Stimulated activated naive CD8-positive, alpha-beta T cell treated with anti-CD3 and anti-CD28 coated beads, Interleukin-15, amount 100 ng/mL, for 72 hours (primary cell): ENCODE data around the gene KCNJ15.
A peak's percentile ranks its signal among the peaks of the same experiment; 100 is the strongest.
"Not testable (repeated sequence)": the region's sequence is repeated elsewhere in the genome, so short reads cannot be mapped to it uniquely, and the experiment has no call there.

Source experiments
- ATAC-seq: fragments of 150-1000 bp; cut with Tn5 transposase; 2 replicates; pipeline ENCODE4 v1.10.0; 2021; ENCODE audit warnings: mild to moderate bottlenecking, moderate library complexity
- DNase-seq, 2 donors: peaks; one replicate each; pipeline ENCODE4 v3.0.0; 2021 to 2022
- H3K27ac Mint-ChIP-seq, 2 donors: one replicate each; pipeline ENCODE4 v1.8.0; 2022; ENCODE audit warnings: mild to moderate bottlenecking in 2 of 2, mixed read lengths in 2 of 2, moderate library complexity in 2 of 2
- H3K27me3 Mint-ChIP-seq: one replicate; pipeline ENCODE4 v1.8.0; 2022; ENCODE audit warnings: mixed read lengths
- H3K4me1 Mint-ChIP-seq: one replicate; pipeline ENCODE4 v1.8.0; 2022; ENCODE audit warnings: mild to moderate bottlenecking, mixed read lengths
- H3K4me3 Mint-ChIP-seq, 2 donors: one replicate each; pipeline ENCODE4 v1.8.0; 2022; ENCODE audit warnings: mild to moderate bottlenecking in 2 of 2, mixed read lengths in 2 of 2, moderate library complexity in 1 of 2
- H3K9me3 Mint-ChIP-seq, 2 donors: one replicate each; pipeline ENCODE4 v1.8.0; 2022; ENCODE audit warnings: mixed read lengths in 2 of 2

Gene KCNJ15

GRCh38 chr21:38239672-38240071 is 17.1 kb upstream of the KCNJ15 start:
- DNase-seq, result no peak
- no peak for ATAC-seq
- H3K27ac Mint-ChIP-seq, result no peak overlapping the region
- H3K4me1 Mint-ChIP-seq, result peaks cover 32% of the 10 kb centered on the region
- no peak overlapping the region for H3K4me3 Mint-ChIP-seq
- H3K9me3 Mint-ChIP-seq, result no peaks in the 10 kb centered on the region
- H3K27me3 Mint-ChIP-seq, result peaks cover 23% of the 10 kb centered on the region

DNA sequence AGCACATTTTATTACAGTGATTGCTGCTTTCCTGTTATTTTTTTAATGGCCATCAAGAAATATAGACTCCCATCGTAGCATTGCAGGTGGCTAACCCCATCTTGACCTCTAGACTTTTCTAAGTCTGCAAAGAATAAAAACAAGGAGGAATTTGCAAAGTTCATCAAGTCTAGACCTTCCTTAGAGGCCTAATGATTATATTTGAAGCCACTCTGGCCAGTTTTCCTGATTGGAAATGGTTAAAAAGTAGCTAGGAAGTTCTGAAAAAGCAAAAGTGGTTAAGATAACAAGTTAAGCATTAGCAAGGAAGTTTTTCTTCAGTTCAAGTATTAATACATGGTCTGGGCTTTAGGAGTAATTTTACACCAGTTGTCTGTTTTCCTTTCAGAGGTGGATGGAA is 16.7 kb upstream of the KCNJ15 start:
- H3K27me3 Mint-ChIP-seq, result peaks cover 23% of the 10 kb centered on the region
- H3K9me3 Mint-ChIP-seq, result no peaks in the 10 kb centered on the region
- no peak overlapping the region for H3K4me3 Mint-ChIP-seq
- H3K4me1 Mint-ChIP-seq, result peaks cover 37% of the 10 kb centered on the region
- DNase-seq (no peak), ATAC-seq (no peak)
- H3K27ac Mint-ChIP-seq, result no peak overlapping the region

- H3K4me3 Mint-ChIP-seq, result no peak overlapping the region
- no peak overlapping the region for H3K27ac Mint-ChIP-seq
- peaks cover 44% of the 10 kb centered on the region for H3K4me1 Mint-ChIP-seq
- H3K9me3 Mint-ChIP-seq, result no peaks in the 10 kb centered on the region
- ATAC-seq (no peak), DNase-seq (no peak)
- H3K27me3 Mint-ChIP-seq, result peaks cover 23% of the 10 kb centered on the region
Measured at GRCh38 chr21:38241029-38241740, 15.6 kb upstream of the KCNJ15 start.

- no peak overlapping the region for H3K27ac Mint-ChIP-seq
- H3K27me3 Mint-ChIP-seq, result peaks cover 28% of the 10 kb centered on the region
- peaks cover 5 to 7% of the 10 kb centered on the region in 2 donors for H3K9me3 Mint-ChIP-seq
- H3K4me1 Mint-ChIP-seq, result peaks cover 44% of the 10 kb centered on the region
- no peak overlapping the region for H3K4me3 Mint-ChIP-seq
- DNase-seq (no peak), ATAC-seq (no peak)
Measured at GRCh38 chr21:38242061-38242460, 14.7 kb upstream of the KCNJ15 start.

GRCh38 chr21:38243732-38244406 is 12.9 kb upstream of the KCNJ15 start:
- Mint-ChIP-seq H3K27me3 (peaks cover 24% of the 10 kb centered on the region), H3K9me3 (peaks cover 8 to 16% of the 10 kb centered on the region in 2 donors), H3K27ac (peak overlapping the region; percentile 82 to 95), H3K4me3 (peak overlapping the region; percentile 56 to 68), H3K4me1 (peaks cover 42% of the 10 kb centered on the region)
- peak in 1 of 2 donors; percentile 12 for DNase-seq
- ATAC-seq, result peak; percentile 26

GRCh38 chr21:38244407-38244787 is 12.4 kb upstream of the KCNJ15 start:
- H3K4me3 Mint-ChIP-seq, result peak overlapping the region; percentile 64 to 68
- DNase-seq (peak in 1 of 2 donors; percentile 7), ATAC-seq (peak; percentile 37)
- peaks cover 8 to 16% of the 10 kb centered on the region in 2 donors for H3K9me3 Mint-ChIP-seq
- H3K4me1 Mint-ChIP-seq, result peaks cover 43% of the 10 kb centered on the region
- H3K27ac Mint-ChIP-seq, result peak overlapping the region; percentile 30 to 95
- peaks cover 24% of the 10 kb centered on the region for H3K27me3 Mint-ChIP-seq

DNA sequence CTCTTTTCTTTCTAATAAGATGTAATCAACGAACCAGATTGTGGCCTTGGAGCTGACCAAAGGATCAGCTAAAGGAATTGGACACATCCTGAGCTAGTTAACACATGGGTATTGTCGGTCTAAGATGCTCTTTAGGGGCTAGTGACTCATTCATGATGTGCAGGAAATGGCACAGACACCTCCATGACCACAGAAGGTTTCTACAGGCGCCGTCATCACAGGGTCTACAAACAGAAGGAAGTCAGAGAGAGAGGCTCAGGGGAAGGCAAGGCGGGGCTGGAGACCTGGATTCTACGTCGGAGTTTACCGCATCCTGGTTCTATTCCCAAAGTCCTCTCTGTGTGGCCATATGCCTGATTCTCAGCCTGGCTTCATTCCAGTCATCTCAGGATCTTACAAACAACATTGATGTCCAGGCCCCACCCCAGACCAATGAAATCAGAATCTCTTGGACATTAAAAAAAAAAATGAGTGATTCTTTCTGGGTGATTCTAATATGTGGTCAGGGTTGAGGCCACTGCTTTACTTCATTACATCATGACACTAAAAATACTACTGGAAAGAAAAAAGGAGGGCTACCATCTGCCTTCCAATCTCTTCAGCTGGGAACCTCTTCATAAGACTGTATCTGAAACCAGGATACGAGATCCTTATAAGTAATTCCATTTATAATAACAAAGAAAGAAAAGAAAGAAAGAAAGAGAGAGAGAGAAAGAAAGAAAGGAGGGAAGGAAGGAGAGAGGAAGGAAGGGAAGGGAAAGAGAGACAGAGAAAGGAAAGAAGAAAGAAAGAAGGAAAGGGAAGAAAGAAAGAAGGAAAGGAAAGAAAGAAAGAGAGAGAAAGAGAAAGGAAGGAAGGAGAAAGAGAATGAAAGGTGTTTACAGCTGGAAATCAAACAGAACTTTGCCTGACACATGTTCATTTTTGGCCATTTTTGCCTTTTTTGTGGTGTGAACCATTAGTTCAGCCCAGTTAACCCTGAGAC is 11.6 kb upstream of the KCNJ15 start:
- Mint-ChIP-seq H3K9me3 (peaks cover 8 to 16% of the 10 kb centered on the region in 2 donors), H3K4me3 (peak overlapping the region; percentile 64 to 68)
- ATAC-seq, result peak; percentile 99

DNA sequence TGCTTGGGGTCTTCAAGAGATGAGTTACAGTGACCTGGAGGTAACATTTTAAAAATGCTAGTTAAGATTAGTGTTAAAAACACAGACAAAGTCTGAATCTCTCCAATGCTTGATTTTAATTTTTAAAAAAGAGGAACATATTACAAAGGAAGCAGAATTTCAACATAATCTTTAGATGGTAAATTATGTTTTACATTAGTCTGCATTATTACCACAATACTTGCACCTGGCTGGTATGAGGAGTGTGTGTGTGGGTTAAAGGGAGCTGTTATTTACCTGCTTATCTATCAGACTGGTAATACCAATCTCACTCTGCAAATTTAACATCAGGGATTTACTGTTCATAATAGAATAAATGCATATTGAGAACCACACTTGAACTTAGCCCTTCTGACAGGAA is 10.3 kb upstream of the KCNJ15 start:
- H3K4me3 Mint-ChIP-seq, result no peak overlapping the region
- DNase-seq (no peak), ATAC-seq (no peak)
- H3K4me1 Mint-ChIP-seq, result peaks cover 53% of the 10 kb centered on the region
- H3K27me3 Mint-ChIP-seq, result peaks cover 38% of the 10 kb centered on the region
- H3K27ac Mint-ChIP-seq, result no peak overlapping the region
- H3K9me3 Mint-ChIP-seq, result peaks cover 8 to 16% of the 10 kb centered on the region in 2 donors

More for the DNA sequence above, 11.6 kb upstream of the KCNJ15 start:
- Mint-ChIP-seq H3K27me3 (peaks cover 28% of the 10 kb centered on the region), H3K4me1 (peaks cover 51% of the 10 kb centered on the region), H3K27ac (peak overlapping the region; percentile 95 to 96)
- DNase-seq, result peak; percentile 71 to 80

- DNase-seq, ATAC-seq, H3K27ac Mint-ChIP-seq: not testable (repeated sequence)
- Mint-ChIP-seq H3K27me3 (peaks cover 43% of the 10 kb centered on the region), H3K4me1 (peaks cover 53% of the 10 kb centered on the region), H3K4me3 (peak overlapping the region in 1 of 2 donors; percentile 8), H3K9me3 (peaks cover 8 to 16% of the 10 kb centered on the region in 2 donors)
Measured at GRCh38 chr21:38247054-38247453, 9.7 kb upstream of the KCNJ15 start.

DNA sequence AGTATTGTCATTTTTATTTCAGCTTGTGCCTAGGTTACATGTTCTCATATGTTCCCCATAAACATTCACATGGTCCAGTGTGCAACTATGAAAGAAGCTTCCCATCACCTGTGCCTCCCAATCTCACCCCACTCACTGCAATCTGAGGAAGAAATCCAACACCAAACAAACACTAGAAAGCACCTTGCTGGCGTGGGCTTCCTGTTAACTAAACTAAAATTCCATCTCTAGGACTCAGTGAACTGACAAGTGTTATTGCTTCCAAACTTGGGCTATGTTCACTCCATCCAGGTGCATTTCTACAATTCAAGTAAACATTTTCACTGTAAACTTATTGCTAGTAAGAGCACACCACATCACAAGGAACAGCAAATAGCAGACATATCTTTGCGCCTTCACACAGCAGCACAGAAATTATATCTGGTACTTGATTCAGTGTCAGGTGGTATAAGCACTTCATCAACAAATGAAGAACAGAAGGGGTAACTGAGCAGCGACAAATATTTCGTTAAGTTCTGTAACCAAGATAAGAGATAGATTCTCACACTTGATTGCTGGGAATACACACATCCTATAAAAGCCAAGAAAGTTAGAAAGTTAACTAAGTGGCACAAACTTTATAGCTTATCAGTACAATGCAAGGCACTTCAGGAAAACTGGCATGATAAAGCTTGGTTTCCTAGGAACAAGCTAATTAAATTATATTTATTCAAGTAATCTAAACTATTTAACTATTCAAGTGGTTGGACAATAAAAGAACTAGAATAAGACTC is 8.9 kb upstream of the KCNJ15 start:
- no peak overlapping the region for H3K4me3 Mint-ChIP-seq
- peaks cover 46% of the 10 kb centered on the region for H3K4me1 Mint-ChIP-seq
- no peak overlapping the region for H3K27ac Mint-ChIP-seq
- DNase-seq (no peak), ATAC-seq (no peak)
- peaks cover 44% of the 10 kb centered on the region for H3K27me3 Mint-ChIP-seq
- peaks cover 8 to 16% of the 10 kb centered on the region in 2 donors for H3K9me3 Mint-ChIP-seq

DNA sequence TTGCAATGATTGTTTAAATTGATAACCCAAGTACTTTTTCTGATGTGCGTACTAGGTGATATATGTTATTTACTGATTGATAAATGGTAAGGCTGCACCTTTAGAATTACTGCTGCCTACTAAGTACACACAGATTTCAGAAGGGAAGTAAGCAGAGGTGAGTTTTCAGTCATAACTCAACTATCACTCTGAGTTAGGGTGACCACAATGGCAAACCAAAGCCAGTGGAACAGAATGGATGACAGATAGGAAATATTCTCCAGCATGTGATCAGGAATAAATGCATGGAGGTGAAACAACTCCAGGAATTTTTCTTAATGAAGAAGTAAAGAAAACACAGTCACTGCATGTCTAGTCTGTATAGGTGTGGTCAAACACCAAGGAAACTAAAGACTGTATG is 7.5 kb upstream of the KCNJ15 start:
- Mint-ChIP-seq H3K27ac (no peak overlapping the region), H3K27me3 (peaks cover 55% of the 10 kb centered on the region), H3K4me3 (no peak overlapping the region), H3K9me3 (peaks cover 8 to 16% of the 10 kb centered on the region in 2 donors), H3K4me1 (peaks cover 35% of the 10 kb centered on the region)
- DNase-seq (no peak), ATAC-seq (peak; percentile 55)

DNA sequence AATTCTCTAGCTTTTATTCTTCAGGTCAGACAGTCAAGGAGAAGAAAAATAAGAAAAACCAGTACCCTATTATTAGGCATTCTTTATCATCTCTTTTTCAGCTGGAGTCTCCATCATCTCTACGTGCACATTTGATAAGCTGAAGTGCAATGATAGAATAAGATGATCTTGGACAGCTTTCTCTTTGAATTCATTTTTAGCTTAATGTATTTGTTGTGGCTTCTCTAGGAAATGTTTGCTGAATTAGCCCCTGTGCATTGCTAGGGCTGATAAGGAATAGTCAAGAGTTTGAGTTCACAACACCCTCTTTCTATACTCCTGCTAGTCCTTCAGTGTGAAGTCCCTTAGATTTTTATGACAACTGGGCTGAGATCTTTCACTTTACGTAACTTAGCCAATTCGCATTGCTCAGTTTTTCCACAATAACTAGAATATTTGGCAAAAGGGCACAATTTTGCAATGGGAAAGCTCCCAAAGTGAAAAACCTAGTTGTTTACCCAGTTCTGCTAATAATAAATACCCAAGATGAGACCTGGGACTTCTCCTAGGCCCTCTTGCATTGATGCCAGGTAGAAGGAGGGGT is 7.0 kb upstream of the KCNJ15 start:
- Mint-ChIP-seq H3K27ac (no peak overlapping the region), H3K27me3 (peaks cover 61% of the 10 kb centered on the region), H3K4me1 (peaks cover 30% of the 10 kb centered on the region), H3K4me3 (no peak overlapping the region), H3K9me3 (peaks cover 8 to 16% of the 10 kb centered on the region in 2 donors)
- DNase-seq, result no peak
- no peak for ATAC-seq

DNA sequence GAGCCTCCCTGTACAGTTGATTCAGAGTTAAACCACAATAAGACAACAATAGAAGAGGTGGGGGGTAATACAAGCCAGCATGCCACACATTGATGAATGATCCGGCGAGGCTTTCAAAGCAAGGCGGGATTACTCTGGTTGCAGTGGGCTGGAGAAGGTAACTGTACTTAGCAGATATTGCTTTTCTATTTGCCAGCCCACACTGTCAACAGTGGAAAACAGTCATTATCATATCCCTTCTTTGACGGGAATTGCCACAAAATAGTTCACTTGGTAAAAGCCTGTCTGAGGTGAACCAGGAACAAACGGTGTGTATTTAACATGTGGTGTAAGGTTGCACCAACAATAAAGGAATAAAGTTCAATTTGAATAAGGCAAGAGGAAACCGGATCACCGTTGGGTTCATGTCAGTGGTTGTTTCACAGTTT is 5.8 kb upstream of the KCNJ15 start:
- Mint-ChIP-seq H3K27me3 (peaks cover 71% of the 10 kb centered on the region), H3K4me3 (no peak overlapping the region), H3K9me3 (peaks cover 8 to 16% of the 10 kb centered on the region in 2 donors), H3K27ac (no peak overlapping the region), H3K4me1 (peaks cover 20% of the 10 kb centered on the region)
- ATAC-seq (no peak), DNase-seq (no peak)

DNA sequence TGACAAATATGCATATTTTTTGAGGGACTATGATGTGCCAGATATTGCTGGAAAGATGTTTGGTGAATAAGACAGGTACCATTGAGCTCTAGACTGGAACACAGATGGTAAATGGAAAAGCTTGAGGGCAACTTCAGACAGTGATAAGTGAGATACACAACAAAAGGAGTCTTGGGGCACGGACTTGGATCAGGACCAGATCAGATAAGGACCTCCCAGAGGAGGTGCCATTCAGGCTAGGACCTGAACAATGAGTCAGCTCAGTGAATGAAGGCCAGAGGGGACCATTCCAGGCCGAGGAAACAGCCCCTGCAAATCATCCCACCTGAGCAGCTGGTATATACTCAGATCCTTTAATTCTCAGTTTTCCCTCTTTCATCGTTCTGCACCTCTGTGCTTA is 1.8 kb upstream of the KCNJ15 start:
- Mint-ChIP-seq H3K4me1 (peaks cover 5% of the 10 kb centered on the region), H3K4me3 (no peak overlapping the region), H3K9me3 (no peaks in the 10 kb centered on the region), H3K27me3 (peaks cover 87% of the 10 kb centered on the region), H3K27ac (no peak overlapping the region)
- no peak for DNase-seq
- no peak for ATAC-seq
